ENCODE measurements around the gene TNFAIP3.
A peak's percentile ranks its signal among the peaks of the same experiment; 100 is the strongest.
"Not testable (repeated sequence)": the region's sequence is repeated elsewhere in the genome, so short reads cannot be mapped to it uniquely, and the experiment has no call there.

TNFAIP3 gene

GRCh38 chr6:137866914-137867684 is at the start of gene TNFAIP3:
Gene TNFAIP3 (plus strand): TSS chr6:137867259. CDS start chr6:137871228, 3,969 bp downstream.
- peak; percentile 92 for DNase-seq

- DNase-seq = no peak
These were observed 48.6 kb upstream of the TNFAIP3 start for GRCh38 chr6:137818440-137818839.

GRCh38 chr6:137819740-137820139 is 47.3 kb upstream of the TNFAIP3 start:
- no peak for DNase-seq

GRCh38 chr6:137820425-137820824 is 46.6 kb upstream of the TNFAIP3 start:
- DNase-seq = peak; percentile 44

GRCh38 chr6:137820952-137821351 is 46.1 kb upstream of the TNFAIP3 start:
- DNase-seq = peak; percentile 51

GRCh38 chr6:137821491-137821890 is 45.6 kb upstream of the TNFAIP3 start:
- DNase-seq = no peak

GRCh38 chr6:137823826-137824555 is 43.1 kb upstream of the TNFAIP3 start:
- DNase-seq = peak; percentile 71

- DNase-seq = no peak
These were observed 42.5 kb upstream of the TNFAIP3 start for GRCh38 chr6:137824556-137824879.

GRCh38 chr6:137824896-137825295 is 42.2 kb upstream of the TNFAIP3 start:
- DNase-seq = no peak

GRCh38 chr6:137827411-137827940 is 39.6 kb upstream of the TNFAIP3 start:
- DNase-seq = no peak

GRCh38 chr6:137827977-137828810 is 38.9 kb upstream of the TNFAIP3 start:
- no peak for DNase-seq

GRCh38 chr6:137829641-137830083 is 37.4 kb upstream of the TNFAIP3 start:
- peak; percentile 64 for DNase-seq

GRCh38 chr6:137830511-137830911 is 36.5 kb upstream of the TNFAIP3 start:
- DNase-seq = no peak

- DNase-seq = peak; percentile 94
These were observed 34.9 kb upstream of the TNFAIP3 start for GRCh38 chr6:137832110-137832509.

- DNase-seq = no peak
These were observed 32.6 kb upstream of the TNFAIP3 start for GRCh38 chr6:137834508-137834907.

- no peak for DNase-seq
These were observed 30.3 kb upstream of the TNFAIP3 start for GRCh38 chr6:137836788-137837187.

GRCh38 chr6:137838090-137838489 is 29.0 kb upstream of the TNFAIP3 start:
- not testable (repeated sequence) for DNase-seq

- not testable (repeated sequence) for DNase-seq
These were observed 28.5 kb upstream of the TNFAIP3 start for GRCh38 chr6:137838597-137838996.

GRCh38 chr6:137839076-137839475 is 28.0 kb upstream of the TNFAIP3 start:
- no peak for DNase-seq

- no peak for DNase-seq
These were observed 26.8 kb upstream of the TNFAIP3 start for GRCh38 chr6:137840252-137840651.

- DNase-seq = no peak
These were observed 23.8 kb upstream of the TNFAIP3 start for GRCh38 chr6:137843211-137843610.

GRCh38 chr6:137844327-137844726 is 22.7 kb upstream of the TNFAIP3 start:
- not testable (repeated sequence) for DNase-seq

GRCh38 chr6:137844773-137845172 is 22.3 kb upstream of the TNFAIP3 start:
- not testable (repeated sequence) for DNase-seq

Measured in fibroblast of skin of right quadriceps (primary cell).